RWPE2 (cell line): Measurements from ENCODE around the gene MATCAP1.
A peak's percentile ranks its signal among the peaks of the same experiment; 100 is the strongest.

ENCODE experiments used
- ATAC-seq: fragments of 200-7000 bp; cut with Tn5 transposase; 3 replicates; pipeline ENCODE4 v1.9.1; 2021; ENCODE audit warnings: low read depth
- DNase-seq: peaks from one replicate; pipeline ENCODE4 v3.0.0-alpha.2; 2020; ENCODE audit warnings: low spot score
- H3K27ac ChIP-seq: fragments of 450-650 bp; 2 replicates; pipeline ENCODE4 v1.5.1; 2017; ENCODE audit warnings: mild to moderate bottlenecking; ENCODE audit not compliant: poor library complexity, severe bottlenecking
- H3K27me3 ChIP-seq: fragments of 250-450 bp; sonication (Bioruptor Pico); 2 replicates; pipeline ENCODE4 v1.5.1; 2021; ENCODE audit warnings: mild to moderate bottlenecking, moderate library complexity; ENCODE audit not compliant: insufficient read depth, poor library complexity, severe bottlenecking
- H3K36me3 ChIP-seq: fragments of 250-450 bp; sonication (Bioruptor Pico); 2 replicates; pipeline ENCODE4 v1.5.1; 2020; ENCODE audit warnings: low read depth, mild to moderate bottlenecking, moderate library complexity
- H3K4me1 ChIP-seq: fragments of 250-450 bp; sonication (Bioruptor Pico); 2 replicates; pipeline ENCODE4 v1.5.1; 2021; ENCODE audit warnings: mild to moderate bottlenecking, moderate library complexity; ENCODE audit not compliant: insufficient read depth, poor library complexity, severe bottlenecking
- H3K4me3 ChIP-seq: fragments of 250-450 bp; sonication (Bioruptor Pico); 2 replicates; pipeline ENCODE4 v1.5.1; 2021; ENCODE audit warnings: mild to moderate bottlenecking, moderate library complexity; ENCODE audit not compliant: severe bottlenecking
- H3K9me3 ChIP-seq: fragments of 250-450 bp; sonication (Bioruptor Pico); 2 replicates; pipeline ENCODE4 v1.5.1; 2021; ENCODE audit warnings: mild to moderate bottlenecking, moderate library complexity; ENCODE audit not compliant: severe bottlenecking
- CTCF ChIP-seq: fragments of 450-650 bp; IDR thresholded peaks from one replicate; pipeline ENCODE4 v1.5.1; 2017; ENCODE audit warnings: mild to moderate bottlenecking, moderate library complexity; ENCODE audit not compliant: poor library complexity, severe bottlenecking

Gene MATCAP1

GRCh38 chr16:67211674-67212073 is 27.9 kb upstream of the MATCAP1 start:
- Histone ChIP-seq H3K36me3 (no peaks in the 10 kb centered on the region), H3K27me3 (no peaks in the 10 kb centered on the region), H3K9me3 (no peaks in the 10 kb centered on the region), H3K4me1 (peaks cover 48% of the 10 kb centered on the region), H3K27ac (peak overlapping the region; percentile 95), H3K4me3 (no peak overlapping the region)
- TF ChIP-seq CTCF: no peak
- ATAC-seq (no peak), DNase-seq (no peak)

DNA sequence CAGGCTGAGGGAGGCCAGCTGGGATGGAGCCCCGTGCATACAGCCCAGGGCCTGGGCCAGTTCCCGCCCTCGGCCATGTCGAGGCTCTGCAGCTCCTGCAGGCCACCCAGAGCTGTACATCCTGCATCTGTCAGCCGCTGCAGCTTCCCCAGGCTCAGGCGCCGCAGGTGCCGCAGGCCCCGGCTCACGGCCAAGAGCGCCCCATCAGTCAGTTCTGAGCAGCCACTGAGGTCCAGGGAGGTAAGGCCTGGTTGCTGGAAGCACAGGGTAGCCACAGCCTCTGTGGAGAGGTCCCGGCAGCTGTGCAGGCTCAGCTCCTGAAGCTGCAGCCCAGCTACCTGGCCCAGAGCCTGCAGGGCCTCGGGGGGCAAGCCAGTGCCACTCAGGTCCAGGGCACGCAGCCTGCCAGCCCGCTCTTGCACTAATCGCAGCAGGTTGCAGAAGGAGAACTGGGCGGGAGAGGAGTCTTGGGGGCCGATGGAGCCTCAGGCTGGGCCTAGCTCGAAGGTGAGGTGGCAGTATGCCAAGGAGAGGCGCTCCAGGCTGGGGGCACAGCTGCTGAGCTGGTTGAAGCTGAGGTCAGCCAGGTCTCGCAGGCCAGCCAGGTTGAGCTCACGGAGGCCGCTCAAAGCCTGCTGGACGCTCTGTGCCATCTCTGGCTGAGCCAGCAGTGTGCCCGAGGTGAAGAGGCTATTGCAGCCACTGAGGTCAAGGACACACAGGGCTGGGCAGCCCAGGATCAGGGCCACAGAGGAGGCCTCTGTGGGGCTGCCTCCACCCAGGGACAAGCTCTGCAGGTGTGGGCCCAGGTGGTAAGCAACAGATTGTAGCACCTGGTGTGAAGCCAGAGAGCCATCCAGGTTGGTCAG is 26.5 kb upstream of the MATCAP1 start:
- peaks cover 51% of the 10 kb centered on the region for H3K4me1 ChIP-seq
- TF ChIP-seq CTCF: no peak
- no peak overlapping the region for H3K4me3 ChIP-seq
- no peaks in the 10 kb centered on the region for H3K27me3 ChIP-seq
- no peak overlapping the region for H3K27ac ChIP-seq
- H3K9me3 ChIP-seq: no peaks in the 10 kb centered on the region
- peak; percentile 58 for DNase-seq
- H3K36me3 ChIP-seq: no peaks in the 10 kb centered on the region
- no peak for ATAC-seq

DNA sequence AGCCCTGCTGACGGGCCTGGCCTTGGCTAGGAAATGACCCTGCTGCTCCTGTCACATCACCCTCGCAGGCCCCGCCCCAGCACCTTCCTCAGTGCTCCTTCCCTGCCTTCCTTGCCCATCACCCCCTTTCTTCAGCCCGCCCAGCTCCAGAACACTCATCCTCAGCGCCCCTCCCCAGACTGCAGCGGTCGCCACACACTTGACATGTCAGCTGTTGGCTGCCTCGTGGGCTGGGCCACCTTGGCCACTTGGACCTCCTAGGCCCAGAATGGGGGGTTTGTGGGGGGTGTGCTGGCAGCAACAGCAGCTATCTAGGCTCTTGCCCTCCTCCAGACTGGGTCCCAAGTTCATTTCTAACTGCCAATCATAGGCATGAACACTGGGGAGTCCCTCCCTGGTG is 25.8 kb upstream of the MATCAP1 start:
- Histone ChIP-seq H3K27ac (no peak overlapping the region), H3K9me3 (no peaks in the 10 kb centered on the region), H3K36me3 (no peaks in the 10 kb centered on the region; the same call in 1 of the 2 replicates), H3K4me1 (peaks cover 51% of the 10 kb centered on the region), H3K4me3 (no peak overlapping the region), H3K27me3 (no peaks in the 10 kb centered on the region)
- ATAC-seq (no peak), DNase-seq (peak; percentile 59)
- TF ChIP-seq CTCF: no peak

GRCh38 chr16:67208154-67208896 is 24.6 kb upstream of the MATCAP1 start:
- peak overlapping the region; percentile 92 for H3K27ac ChIP-seq
- TF ChIP-seq CTCF: no peak
- no peaks in the 10 kb centered on the region for H3K27me3 ChIP-seq
- H3K4me3 ChIP-seq: no peak overlapping the region
- peak; percentile 62 for DNase-seq
- no peaks in the 10 kb centered on the region; the same call in none of the 2 replicates for H3K36me3 ChIP-seq
- H3K4me1 ChIP-seq: peaks cover 42% of the 10 kb centered on the region
- no peaks in the 10 kb centered on the region for H3K9me3 ChIP-seq
- no peak; the same call in 2 of the 3 replicates for ATAC-seq
